Omental fat pad (tissue), 4 donors: ENCODE measurements around the gene SUPT5H. TPM values are rescaled to one million over a fixed set of nuclear protein-coding genes. Genes with fewer than 3 reads are reported as not detected.
A peak's percentile ranks its signal among the peaks of the same experiment; 100 is the strongest.
"Not testable (repeated sequence)": the region's sequence is repeated elsewhere in the genome, so short reads cannot be mapped to it uniquely, and the experiment has no call there.

ENCODE experiments used
- ATAC-seq: fragments of 150-250 bp; one replicate; pipeline ENCODE4 v1.9.1; 2016; ENCODE audit warnings: mild to moderate bottlenecking, moderate library complexity; ENCODE audit not compliant: low FRiP score
- DNase-seq: peaks from one replicate; pipeline ENCODE4 v3.0.0-alpha.2; 2019; ENCODE audit warnings: low spot score
- CTCF ChIP-seq, 3 donors: fragments of 450-650 bp; IDR thresholded peaks; one replicate each; pipeline ENCODE4 v1.5.1; 2016 to 2017; ENCODE audit warnings: antibody characterized with exemption in 3 of 3, mild to moderate bottlenecking in 3 of 3, moderate library complexity in 2 of 3
- total RNA-seq, 4 donors: library from RNA; depleted of rRNA; stranded (reverse); fragments of >200 nt; gene quantifications; one replicate each; pipeline ENCODE4 v1.1.0, GENCODE V29; 2016

The SUPT5H gene
- total RNA-seq, 4 donors from 2014 or later = 62.2 to 102 (median 73.3) TPM

GRCh38 chr19:39470724-39471339 lies 25.4 kb downstream of the SUPT5H start:
- no peak for TF ChIP-seq CTCF (IDR thresholded peaks at IDR 0.05)
- ATAC-seq = no peak
- DNase-seq = no peak

GRCh38 chr19:39471756-39472536 lies 26.6 kb downstream of the SUPT5H start:
- ATAC-seq (no peak), DNase-seq (no peak)
- no peak for TF ChIP-seq CTCF (IDR thresholded peaks at IDR 0.05)

- ATAC-seq (no peak), DNase-seq (no peak)
- no peak for TF ChIP-seq CTCF (IDR thresholded peaks at IDR 0.05)
Measured at GRCh38 chr19:39472746-39473442, 27.5 kb downstream of the SUPT5H start.

- no peak for DNase-seq
- TF ChIP-seq CTCF (IDR thresholded peaks at IDR 0.05) = no peak
Measured at GRCh38 chr19:39473443-39473960, 28.1 kb downstream of the SUPT5H start.

GRCh38 chr19:39474139-39474620 lies 28.8 kb downstream of the SUPT5H start:
- TF ChIP-seq CTCF (IDR thresholded peaks at IDR 0.05) = peak in 1 of 3 donors; percentile 17
- peak; percentile 62 for DNase-seq
- ATAC-seq = peak; percentile 46

More at GRCh38 chr19:39473443-39473960, 28.1 kb downstream of the SUPT5H start:
- no peak for ATAC-seq

GRCh38 chr19:39475748-39476147 lies 30.4 kb downstream of the SUPT5H start:
- DNase-seq (no peak), ATAC-seq (no peak)
- TF ChIP-seq CTCF (IDR thresholded peaks at IDR 0.05) = no peak

GRCh38 chr19:39479319-39479801 lies 34.0 kb downstream of the SUPT5H start:
- DNase-seq, ATAC-seq: not testable (repeated sequence)
